GM21515 (cell line): Measurements from ENCODE around the gene MON1A.

Source experiments
- ATAC-seq: cut with Tn5 transposase; IDR thresholded peaks from one replicate; pipeline ENCODE4 v1.9.1; 2021; ENCODE audit not compliant: unreplicated experiment

The MON1A gene

DNA sequence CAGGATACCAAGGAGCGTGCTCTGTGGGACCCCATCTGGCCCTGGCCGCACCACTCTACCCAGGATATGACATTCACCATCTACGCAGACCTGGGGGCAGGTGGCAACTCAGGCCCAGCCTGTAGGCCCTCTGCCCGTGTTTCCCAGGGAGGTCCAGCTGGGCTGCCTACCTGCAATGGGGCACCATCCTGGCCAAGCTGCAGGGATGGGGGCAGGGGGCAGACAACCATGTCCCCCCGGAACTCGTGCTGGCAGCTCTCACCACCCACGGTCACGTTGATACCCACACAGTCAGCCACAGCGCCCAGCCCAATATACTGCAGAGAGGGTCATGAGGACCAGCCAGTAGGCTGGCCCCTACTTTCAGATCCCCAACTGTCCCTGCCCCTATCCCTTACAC lies 33.8 kb downstream of the MON1A start:
- no peak for ATAC-seq

DNA sequence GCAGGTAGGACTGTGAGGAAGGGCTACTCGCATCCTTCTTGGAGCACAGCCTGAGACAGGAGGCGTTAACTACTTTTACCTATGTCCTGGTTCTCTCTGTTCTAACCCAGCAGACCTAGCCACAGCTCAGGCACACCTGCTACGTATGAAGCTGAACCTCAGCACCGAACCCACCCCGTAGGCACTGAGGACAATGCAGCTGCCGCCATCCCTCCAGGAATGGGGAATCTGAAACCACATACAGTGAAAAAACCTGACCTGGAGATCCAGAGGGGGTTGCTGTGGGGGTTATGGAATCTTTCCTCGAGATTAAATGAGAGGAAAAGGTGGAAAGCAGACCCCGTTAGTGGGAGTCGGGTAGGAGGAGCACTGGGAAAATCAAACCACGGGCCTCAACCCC lies 40.3 kb downstream of the MON1A start:
- ATAC-seq, result no peak

GRCh38 chr3:49886922-49887265 lies 42.7 kb downstream of the MON1A start:
- ATAC-seq, result no peak

DNA sequence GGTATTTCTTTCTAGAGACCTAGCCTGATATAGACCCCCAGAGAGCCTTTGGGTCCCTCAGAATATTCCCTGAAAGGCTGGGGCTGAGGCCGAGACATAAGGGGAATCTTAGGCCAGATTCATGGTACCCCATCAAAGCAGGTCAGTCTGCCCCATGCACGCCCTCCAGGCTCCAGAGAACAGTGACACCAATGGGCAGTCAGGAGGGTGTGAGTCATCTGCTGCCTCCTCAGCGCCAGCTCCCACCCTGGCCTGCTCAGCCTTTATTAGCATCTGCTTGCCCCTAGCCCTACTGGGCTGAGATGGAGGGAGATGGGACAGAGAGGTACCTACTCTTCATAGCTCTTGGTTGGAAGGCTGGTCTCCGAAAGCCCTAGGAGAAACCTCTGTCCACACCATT lies 45.6 kb downstream of the MON1A start:
- no peak for ATAC-seq

DNA sequence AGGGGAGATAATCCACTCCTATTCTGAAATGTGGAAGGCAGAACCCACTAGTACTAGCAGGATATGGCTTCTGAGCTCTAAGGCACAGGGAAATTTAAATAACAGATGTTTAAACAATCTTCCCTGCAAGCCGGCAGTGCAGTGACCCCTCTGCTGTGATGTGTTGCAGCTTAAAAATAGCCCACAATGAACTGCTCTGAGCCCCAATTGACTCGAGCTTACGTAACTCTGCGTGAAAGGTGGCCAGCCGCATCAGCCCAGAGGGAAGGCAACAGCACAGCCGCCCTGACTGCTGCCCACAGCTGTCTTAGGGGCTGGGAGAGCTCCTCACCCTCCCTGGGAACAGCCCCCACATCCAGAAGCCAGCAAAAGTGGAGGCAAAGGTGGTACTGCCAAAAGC lies 47.4 kb downstream of the MON1A start:
- no peak for ATAC-seq

- no peak for ATAC-seq
These were observed 48.9 kb downstream of the MON1A start for GRCh38 chr3:49880581-49881315.

- no peak for ATAC-seq
These were observed 49.9 kb downstream of the MON1A start for GRCh38 chr3:49879721-49880120.

GRCh38 chr3:49878686-49879085 lies 50.9 kb downstream of the MON1A start:
- ATAC-seq, result no peak

DNA sequence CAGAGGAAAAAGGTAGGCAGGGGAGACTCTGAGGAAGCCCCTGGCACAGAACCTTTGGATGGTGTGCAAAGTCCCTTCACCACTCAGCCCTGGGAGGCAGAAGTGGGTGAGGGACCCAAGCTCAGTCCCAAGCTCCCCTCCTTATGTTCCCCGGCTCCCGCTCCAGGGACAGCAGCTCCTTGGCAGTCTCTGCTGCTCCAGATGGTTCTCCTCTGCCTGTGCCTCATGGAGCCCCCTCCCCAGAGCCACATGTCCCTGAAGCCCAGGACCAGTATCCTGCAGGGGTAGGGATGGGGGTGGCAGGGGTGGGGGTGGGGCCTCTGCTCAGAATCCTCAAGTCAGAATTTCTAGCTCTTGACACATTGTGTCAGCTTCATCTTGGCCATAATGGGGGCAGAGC lies 51.9 kb downstream of the MON1A start:
- no peak for ATAC-seq

DNA sequence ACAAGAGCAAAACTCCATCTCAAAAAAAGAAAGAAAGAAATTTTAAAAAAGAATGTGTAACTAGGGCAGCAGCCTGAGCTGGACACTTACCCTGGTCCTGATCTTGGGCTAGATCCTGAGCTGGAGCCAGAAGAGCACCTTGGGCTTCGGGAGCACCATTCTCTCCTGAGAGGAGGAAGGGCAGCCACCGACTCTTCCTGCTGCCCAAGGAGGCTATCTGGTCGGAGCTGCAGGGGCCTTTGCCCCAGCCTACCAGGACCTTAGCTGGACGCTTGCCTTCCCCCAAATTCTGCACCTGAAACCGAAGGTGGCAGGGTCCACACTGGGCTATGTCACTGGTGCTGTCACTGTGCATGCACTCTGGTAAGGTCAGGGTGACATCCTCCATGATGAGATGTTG lies 53.0 kb downstream of the MON1A start:
- no peak for ATAC-seq

GRCh38 chr3:49873623-49874022 lies 56.0 kb downstream of the MON1A start:
- ATAC-seq, result no peak

DNA sequence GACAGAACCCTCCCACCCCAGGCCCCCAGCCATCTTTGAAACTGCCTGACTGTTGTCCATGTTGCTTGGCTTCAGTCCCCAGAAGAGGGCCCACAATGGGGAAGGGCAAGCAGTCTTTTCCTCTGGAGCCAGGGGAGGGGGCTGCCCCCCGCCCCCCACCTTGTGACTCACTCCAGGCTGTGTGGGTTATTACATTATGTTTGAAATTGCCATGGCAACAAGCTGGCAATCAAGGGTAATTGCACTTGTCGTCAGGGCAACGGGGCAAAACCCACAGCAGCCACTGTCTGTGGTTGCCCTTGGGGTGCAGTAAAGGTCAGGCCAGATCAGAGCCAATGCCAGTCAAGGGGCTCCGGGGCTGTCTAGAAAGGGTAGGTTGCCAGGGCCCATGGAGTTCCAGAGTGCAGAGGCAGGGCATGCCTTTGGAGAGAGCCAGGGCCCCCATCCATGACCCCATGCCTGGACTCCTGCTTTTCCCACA lies 56.8 kb downstream of the MON1A start:
- ATAC-seq, result no peak

DNA sequence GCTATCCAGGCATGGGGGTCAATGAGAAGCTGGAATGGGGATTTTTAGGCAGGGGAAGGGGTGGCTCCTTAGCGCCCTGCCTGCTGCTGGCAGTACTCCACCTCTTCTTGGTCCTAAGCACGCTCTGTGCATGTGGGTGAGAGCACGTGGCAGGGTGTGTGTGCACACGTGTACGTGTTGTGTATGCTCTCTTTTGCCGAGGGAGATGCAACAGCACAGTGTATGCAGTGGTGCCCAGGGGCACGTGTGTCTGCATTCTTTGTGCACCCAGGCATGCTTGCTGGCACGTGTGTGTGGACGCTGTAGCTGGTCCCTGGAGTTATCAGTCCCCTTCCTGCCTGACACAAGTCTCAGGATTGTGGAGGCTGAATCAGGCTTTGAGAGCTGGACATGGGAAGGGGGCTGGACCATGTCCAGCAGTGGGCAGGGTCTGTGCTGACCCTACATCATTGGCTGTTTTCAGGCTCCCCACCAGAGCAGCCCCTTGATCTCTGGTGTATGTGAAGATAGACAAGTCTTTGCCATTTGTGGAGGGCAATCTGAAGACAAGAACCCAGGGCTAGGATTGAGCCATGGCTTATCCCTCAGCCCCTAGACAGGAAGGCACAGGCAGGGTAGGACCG lies 58.0 kb downstream of the MON1A start:
- ATAC-seq, result no peak

- no peak for ATAC-seq
These were observed 60.0 kb downstream of the MON1A start, which contains the start of gene CAMKV for GRCh38 chr3:49869525-49870126. CAMKV (minus strand) TSS chr3:49869906; CDS start chr3:49862388, 7,518 bp downstream.

DNA sequence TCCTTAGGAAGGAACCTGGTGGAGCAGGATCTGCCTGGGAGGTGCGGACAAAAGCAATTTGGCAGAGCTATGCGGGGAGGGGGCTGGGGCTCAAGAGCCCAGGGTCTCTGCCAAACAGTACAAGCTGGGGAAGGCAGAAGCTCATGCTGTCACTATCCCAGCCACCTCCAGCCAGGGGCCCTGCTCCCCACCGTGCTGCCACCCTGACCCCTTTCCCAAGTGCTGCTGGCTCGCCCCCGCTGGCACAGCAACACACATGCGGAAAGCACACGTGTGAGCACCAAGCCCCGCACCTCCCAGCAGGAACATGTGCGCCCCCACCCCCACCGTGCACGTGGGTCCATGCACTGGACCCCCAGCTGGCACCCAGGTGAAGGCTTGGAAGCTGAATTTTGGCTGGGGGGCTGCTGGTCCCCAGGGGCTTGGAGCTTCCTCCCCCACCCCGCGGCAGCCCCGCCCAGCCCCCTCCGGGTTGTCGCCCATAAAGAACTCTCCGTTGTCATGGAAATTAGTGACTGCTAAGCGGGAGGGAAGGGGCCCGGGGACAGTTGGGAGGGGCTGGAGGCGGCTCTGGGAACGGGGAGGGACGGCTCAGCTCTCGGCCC lies 60.6 kb downstream of the MON1A start:
- ATAC-seq, result no peak

DNA sequence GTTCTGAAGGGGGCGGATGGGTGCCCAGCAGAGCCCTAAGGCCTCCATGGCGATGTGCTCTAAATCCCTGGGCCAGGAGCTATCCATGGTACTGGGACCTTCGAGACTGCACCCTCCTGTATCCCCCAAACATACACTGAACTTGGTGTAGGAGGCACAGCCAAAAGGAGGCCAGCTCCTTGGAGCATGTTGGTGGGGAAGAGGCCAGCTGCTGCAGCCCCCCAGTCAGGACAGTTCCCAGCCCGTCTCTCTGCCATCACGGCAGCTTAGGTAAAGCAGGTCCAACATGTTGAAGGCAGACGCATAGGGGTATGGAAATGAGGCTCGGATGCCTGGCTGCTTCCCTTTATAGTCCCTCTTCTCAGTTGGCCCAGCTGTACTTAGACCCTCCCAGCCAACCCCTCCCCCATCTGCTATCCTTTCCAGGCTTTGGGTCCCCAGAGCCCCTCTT lies 61.7 kb downstream of the MON1A start:
- no peak for ATAC-seq

DNA sequence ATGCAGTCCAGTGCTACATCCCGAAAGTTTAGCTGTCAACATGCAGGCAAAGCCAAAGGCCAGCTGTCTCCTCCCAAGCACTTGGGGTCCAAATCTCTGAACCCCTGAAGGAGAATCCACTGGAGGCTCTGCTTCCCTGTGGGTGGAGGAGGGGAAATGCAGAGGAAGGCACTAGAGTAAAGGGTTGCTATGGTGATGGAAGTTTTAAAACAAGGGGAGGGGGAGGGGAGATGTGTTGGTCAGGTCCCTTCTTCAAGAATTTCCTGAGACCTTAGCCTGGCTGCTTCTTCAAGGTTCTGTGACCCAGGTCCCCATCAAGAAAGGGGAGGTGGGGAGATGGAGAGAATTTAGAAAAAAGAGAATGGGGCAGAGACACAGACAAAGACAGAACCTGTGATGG lies 62.2 kb downstream of the MON1A start:
- ATAC-seq, result no peak

- ATAC-seq, result no peak
These were observed 64.3 kb downstream of the MON1A start for GRCh38 chr3:49865198-49865784.

- no peak for ATAC-seq
These were observed 65.1 kb downstream of the MON1A start for GRCh38 chr3:49864505-49864904.

GRCh38 chr3:49859576-49860305 lies 69.9 kb downstream of the MON1A start:
- ATAC-seq, result no peak
